Measurements from ENCODE around the gene SP3.
A peak's percentile ranks its signal among the peaks of the same experiment; 100 is the strongest.

The SP3 gene

GRCh38 chr2:173969886-173970285 is 4.7 kb upstream of the SP3 start:
- no peak overlapping the region for H3K27ac ChIP-seq
- no peak for TF ChIP-seq ZFX (IDR thresholded peaks at IDR 0.05; ENCODE audit: borderline replicate concordance)
- no peak for TF ChIP-seq CTCF (IDR thresholded peaks at IDR 0.05)

GRCh38 chr2:173968551-173968950 is 3.4 kb upstream of the SP3 start:
- H3K27ac ChIP-seq = no peak overlapping the region
- TF ChIP-seq CTCF (IDR thresholded peaks at IDR 0.05) = no peak
- no peak for TF ChIP-seq ZFX (IDR thresholded peaks at IDR 0.05; ENCODE audit: borderline replicate concordance)

GRCh38 chr2:173966274-173967098 is 1.3 kb upstream of the SP3 start:
- no peak for TF ChIP-seq ZFX (IDR thresholded peaks at IDR 0.05; ENCODE audit: borderline replicate concordance)
- TF ChIP-seq CTCF (IDR thresholded peaks at IDR 0.05) = no peak

GRCh38 chr2:173964565-173965371 is 405 bp downstream of the SP3 start:
- TF ChIP-seq ZFX (IDR thresholded peaks at IDR 0.05; ENCODE audit: borderline replicate concordance) (no peak), CTCF (IDR thresholded peaks at IDR 0.05) (no peak)
- H3K27ac ChIP-seq = peak overlapping the region; percentile 98

More at GRCh38 chr2:173966274-173967098, 1.3 kb upstream of the SP3 start:
- peak overlapping the region; percentile 98 for H3K27ac ChIP-seq

GRCh38 chr2:173963817-173964564 is 1.2 kb downstream of the SP3 start:
- no peak for TF ChIP-seq CTCF (IDR thresholded peaks at IDR 0.05)
- no peak for TF ChIP-seq ZFX (IDR thresholded peaks at IDR 0.05; ENCODE audit: borderline replicate concordance)
- H3K27ac ChIP-seq = peak overlapping the region; percentile 98

- H3K27ac ChIP-seq = peak overlapping the region; percentile 98
- TF ChIP-seq CTCF (IDR thresholded peaks at IDR 0.05) = no peak; the same call in 1 of the 2 replicates
- no peak for TF ChIP-seq ZFX (IDR thresholded peaks at IDR 0.05; ENCODE audit: borderline replicate concordance)
These were observed 1.8 kb downstream of the SP3 start for GRCh38 chr2:173963323-173963816.

Data from 22Rv1 (cell line).